Stimulated activated CD8-positive, alpha-beta memory T cell treated with anti-CD3 and anti-CD28 coated beads, Interleukin-4, amount 100 ng/mL, for 24 hours (primary cell): Measurements from ENCODE around the gene LRSAM1.
A peak's percentile ranks its signal among the peaks of the same experiment; 100 is the strongest.

Source experiments
- DNase-seq: peaks from one replicate; pipeline ENCODE4 v3.0.0-alpha.2; 2020; ENCODE audit warnings: low read depth

Gene LRSAM1

DNA sequence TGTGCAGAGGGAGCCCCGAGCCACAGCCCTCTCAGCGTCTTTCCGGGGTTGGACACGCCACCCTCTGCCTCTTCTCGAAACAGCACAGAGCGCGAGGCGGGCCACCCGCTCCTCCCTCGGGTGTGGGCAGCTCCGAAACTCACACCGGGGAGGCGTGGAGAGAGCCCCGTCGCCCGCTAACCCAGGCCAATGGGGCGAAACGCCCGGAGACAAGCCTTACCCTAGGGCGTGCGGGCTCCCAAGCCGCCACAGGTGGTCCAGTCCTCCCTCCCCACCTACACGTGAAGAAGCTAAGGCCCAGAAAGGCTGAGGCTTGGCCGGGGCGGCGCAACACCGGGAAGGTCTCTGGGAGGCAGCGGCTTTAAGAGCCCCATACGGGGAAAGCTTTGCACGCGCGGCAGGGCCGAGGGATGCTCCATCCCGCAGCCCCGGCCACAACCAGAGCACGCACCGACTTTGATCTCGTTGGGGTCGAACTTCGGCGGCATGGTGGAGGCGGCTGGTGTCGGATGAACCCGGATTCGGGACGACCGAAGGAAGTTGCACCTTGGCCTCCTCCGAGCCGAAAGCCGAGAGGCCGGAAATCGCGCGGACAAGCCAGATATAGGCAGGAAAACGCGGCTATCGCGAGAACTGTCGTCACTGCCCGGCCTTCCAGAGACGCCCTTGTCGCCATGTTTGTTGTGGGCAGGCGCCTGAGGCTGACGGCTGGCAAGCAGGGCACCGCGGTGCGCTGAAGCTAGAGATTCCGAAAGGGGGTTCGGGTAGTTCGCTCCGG lies at the start of gene LRSAM1, which contains the start of gene RPL12:
LRSAM1 (plus strand) TSS at position 681 of the 778 bp plus-strand sequence. CDS start 3,018 bp downstream, outside the sequence.
RPL12 (minus strand) TSS at position 577 of the 778 bp plus-strand sequence; CDS start at position 488, 89 bp downstream.
- peak; percentile 94 for DNase-seq

GRCh38 chr9:127402401-127403090 lies 48.8 kb upstream of the LRSAM1 start:
- no peak for DNase-seq

DNA sequence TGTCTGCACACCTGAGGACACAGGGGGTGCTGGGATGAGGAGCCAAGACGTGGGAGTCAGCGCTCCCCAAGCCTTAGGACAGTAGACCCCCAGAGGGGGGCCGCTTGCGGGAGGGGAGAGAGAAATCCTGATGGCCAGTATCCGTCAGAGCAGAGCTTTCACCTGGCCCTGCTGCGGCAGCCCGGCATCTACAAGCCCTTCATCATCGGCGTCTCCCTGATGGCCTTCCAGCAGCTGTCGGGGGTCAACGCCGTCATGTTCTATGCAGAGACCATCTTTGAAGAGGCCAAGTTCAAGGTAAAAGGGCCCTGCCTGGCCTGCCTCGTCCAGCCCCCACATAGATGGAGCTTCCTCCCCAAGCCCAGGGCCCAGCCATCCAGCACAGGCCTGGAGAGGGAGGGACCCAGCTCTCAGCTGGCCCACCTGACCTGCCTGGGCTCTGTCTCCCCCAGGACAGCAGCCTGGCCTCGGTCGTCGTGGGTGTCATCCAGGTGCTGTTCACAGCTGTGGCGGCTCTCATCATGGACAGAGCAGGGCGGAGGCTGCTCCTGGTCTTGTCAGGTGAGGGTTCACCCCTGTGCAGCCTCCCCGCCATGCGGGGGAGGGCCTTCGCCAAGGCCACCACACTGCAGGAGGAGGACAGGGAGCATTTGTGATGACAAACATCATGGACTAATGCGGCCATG lies 47.7 kb upstream of the LRSAM1 start:
- no peak for DNase-seq

GRCh38 chr9:127404631-127405030 lies 46.7 kb upstream of the LRSAM1 start:
- no peak for DNase-seq

GRCh38 chr9:127405344-127406125 lies 45.8 kb upstream of the LRSAM1 start:
- DNase-seq = no peak

DNA sequence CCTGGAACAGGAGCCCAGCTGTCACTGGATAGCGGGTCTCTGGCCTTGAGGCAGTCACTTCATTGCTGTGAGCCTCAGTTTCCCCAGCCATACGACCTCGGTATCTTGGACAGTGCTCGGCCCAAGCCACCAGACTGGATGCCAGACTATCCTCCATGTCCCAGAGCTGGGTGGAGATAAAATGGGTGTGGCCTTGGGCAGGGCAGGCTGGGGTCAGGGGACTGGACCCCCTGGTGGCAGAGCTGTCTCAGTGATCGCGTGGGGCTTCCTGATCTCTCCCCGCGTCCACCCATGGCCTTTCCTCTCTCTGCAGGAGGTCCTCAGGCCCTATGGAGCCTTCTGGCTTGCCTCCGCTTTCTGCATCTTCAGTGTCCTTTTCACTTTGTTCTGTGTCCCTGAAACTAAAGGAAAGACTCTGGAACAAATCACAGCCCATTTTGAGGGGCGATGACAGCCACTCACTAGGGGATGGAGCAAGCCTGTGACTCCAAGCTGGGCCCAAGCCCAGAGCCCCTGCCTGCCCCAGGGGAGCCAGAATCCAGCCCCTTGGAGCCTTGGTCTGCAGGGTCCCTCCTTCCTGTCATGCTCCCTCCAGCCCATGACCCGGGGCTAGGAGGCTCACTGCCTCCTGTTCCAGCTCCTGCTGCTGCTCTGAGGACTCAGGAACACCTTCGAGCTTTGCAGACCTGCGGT lies 44.4 kb upstream of the LRSAM1 start:
- DNase-seq = no peak

DNA sequence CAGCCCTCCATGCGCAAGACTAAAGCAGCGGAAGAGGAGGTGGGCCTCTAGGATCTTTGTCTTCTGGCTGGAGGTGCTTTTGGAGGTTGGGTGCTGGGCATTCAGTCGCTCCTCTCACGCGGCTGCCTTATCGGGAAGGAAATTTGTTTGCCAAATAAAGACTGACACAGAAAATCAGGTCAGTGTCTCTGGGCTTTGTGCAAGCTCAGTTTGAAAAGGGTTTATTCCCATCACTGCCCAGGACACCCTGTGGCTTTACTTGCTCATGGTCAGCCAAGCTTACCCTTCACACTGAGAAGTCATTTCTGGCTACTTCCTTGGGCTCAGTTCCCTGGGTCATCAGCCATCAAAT lies 43.8 kb upstream of the LRSAM1 start:
- DNase-seq = no peak

- DNase-seq = no peak
These were observed 40.2 kb upstream of the LRSAM1 start for GRCh38 chr9:127411122-127411521.

- no peak for DNase-seq
These were observed 36.2 kb upstream of the LRSAM1 start for GRCh38 chr9:127415141-127415540.

DNA sequence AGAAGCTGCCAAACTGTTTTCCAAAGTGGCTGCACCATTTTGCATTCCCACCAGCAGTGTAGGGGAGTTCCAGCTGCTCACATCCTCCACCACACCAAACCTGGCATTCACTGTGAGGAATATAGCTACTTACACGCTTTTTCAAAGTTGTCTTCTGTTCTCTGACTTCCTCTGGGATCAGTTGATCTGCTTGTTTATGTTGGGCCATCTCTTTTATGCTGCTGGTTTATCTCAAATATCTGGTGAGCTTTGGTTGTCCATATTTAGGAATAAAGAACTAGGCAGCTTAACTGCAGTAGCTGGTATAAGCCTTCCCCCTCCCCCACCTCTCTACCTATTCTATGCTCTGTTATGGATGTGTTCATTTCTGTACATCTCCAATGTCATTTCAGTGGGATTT lies 35.7 kb upstream of the LRSAM1 start:
- no peak for DNase-seq

DNA sequence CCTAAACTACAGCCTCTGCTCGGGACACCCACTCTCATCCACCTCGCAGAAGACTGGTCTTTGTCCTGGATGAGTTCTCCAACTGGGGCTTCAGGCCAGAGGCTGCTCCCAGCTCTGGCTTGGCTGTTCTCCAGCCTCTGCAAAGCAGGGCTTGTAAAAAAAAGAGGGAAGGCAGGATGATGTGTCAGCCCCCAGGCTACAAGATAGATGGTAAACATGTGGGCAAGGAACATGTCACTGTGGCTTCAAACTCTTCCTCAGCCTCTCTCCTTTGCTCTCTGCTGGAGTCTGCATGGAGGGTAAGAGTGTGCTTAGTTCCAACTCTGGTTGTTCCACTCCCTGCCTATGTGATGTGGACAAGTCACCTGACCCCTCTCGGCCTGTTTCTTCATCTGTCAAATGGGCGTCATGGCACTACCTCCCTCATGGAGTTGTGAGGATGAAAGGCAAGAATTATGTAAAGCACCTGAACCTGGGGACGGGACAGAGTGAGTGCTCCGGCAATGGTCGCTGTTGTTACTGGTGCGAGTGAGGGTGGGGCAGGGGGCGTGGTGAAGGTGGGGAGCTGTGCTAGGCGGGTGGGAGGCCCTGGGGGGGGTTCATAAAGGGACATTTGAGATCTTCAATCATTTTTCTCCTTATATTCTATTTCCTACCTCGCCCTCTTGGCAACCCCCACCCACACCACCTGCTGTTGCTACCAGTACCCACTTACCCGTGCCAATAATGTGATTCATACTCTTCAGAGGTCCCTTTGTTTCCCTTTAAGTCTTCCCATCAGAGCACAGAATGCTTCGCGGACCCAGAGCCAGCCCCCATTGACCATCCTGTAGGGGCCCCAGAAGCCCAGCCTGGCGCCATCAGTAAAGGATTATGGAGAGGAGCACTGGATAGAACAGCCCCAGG lies 33.9 kb upstream of the LRSAM1 start:
- no peak for DNase-seq

DNA sequence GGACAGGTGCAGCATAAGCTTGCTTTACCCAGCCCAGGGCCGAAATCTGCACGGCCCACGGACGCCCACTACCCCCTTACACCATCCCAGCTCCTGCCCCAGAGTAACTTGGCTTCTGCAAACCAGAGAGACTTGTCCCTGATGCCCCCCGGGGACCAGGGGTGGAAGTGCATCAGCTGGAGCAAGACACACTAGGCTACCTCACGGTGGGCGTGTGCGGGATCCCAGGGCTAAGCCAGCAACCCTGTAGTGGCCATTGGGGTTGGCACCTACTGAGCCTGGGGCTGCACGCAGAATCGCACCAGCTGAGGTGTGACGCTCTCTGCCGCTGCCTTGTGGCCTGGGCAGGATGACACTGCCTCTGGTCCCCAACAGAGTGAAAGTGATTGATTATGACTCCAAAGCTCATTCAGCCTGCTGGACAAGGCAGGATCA lies 33.3 kb upstream of the LRSAM1 start:
- peak; percentile 36 for DNase-seq

GRCh38 chr9:127419348-127419747 lies 32.0 kb upstream of the LRSAM1 start:
- no peak for DNase-seq

DNA sequence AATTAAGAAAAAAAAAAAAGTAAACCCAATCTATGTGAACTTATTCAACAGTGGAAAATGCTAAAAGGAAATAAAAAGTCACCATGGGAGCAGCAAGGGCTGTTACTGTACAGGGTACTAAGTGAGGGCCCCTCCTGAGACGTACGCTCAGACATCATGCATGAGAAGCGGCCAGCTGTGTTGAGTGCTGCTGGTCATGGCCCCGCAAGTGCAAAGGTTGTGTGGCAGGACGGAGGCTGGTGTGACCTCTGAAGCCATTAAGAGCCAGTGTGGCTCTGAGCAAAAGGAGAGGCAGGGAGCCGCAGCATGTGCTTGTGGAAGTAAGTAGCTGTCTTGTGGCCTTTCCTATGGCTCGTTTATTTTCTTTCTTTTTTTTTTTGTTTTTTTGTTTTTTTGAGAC lies 30.3 kb upstream of the LRSAM1 start:
- no peak for DNase-seq

DNA sequence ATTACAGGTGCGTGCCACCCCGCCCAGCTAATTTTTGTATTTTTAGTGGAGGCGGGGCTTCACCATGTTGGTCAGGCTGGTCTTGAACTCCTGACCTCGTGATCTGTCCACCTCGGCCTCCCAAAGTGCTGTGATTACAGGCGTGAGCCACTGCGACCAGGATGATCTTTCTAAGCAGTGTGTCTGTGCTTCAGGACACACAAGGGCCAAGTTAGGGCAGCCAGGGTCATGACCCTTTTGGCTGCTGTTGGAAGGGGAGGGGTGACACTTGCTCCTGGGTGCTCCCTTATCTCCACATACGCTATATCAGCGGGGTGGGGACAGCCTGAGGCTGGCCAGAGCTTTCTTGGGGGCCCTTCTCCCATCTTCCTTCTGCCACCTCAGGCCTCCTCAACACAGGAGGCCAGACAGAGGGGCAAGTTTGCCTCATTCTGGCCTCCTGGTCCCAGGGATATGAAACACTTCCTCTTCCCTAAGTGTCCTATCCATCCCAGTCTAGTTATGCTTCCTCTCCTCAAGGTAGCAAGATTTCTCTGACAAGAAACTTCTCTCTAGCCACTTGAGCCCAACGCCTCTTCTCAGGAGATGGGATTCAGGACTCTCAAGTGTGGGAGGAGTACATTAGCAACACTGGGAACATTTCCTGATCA lies 29.1 kb upstream of the LRSAM1 start:
- no peak for DNase-seq

- DNase-seq = no peak
These were observed 28.5 kb upstream of the LRSAM1 start for GRCh38 chr9:127422787-127423186.

DNA sequence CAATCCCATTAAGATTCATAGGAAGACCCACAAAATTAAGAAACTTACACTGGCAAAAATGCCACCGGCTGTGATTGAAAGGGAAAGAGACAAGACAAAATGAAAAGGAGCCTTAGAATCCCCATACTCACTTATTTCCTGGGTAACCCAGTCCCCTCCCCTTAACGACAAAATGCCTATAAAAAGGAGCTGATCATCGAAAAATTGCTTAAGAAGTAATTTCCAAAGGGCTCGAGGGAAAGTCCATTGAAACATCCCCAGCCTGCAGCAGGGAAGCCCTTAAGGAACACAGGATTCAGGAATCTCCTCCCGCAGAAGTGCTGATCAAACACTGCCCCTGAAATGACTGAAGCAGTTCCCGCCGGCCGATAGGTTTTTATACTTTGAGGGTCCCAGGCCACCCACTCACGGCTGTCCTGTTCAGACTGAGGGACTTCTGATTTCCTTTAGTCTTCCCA lies 27.8 kb upstream of the LRSAM1 start:
- no peak for DNase-seq

GRCh38 chr9:127423934-127424675 lies 27.2 kb upstream of the LRSAM1 start, which contains the start of gene ZNF79:
Gene ZNF79 (plus strand): TSS chr9:127424382. CDS start chr9:127424788, 406 bp downstream.
- peak; percentile 90 for DNase-seq

GRCh38 chr9:127424676-127424999 lies 26.7 kb upstream of the LRSAM1 start:
- no peak for DNase-seq
